HG03575 (cell line): ENCODE results near the gene TUSC2.

Source experiments
- ATAC-seq: cut with Tn5 transposase; IDR thresholded peaks from one replicate; pipeline ENCODE4 v1.9.1; 2021; ENCODE audit not compliant: unreplicated experiment, insufficient number of reproducible peaks, low FRiP score; ENCODE audit errors: extremely low read depth

The TUSC2 gene

GRCh38 chr3:50298836-50299637, 29.0 kb downstream of the TUSC2 start, which contains the start of the genes HYAL3 and NAA80:
HYAL3 (minus strand) TSS chr3:50299405; CDS start chr3:50295602, 3,803 bp downstream.
NAA80 (minus strand) TSS chr3:50299405; CDS start chr3:50297463, 1,942 bp downstream.
- peak; percentile 41 for ATAC-seq

DNA sequence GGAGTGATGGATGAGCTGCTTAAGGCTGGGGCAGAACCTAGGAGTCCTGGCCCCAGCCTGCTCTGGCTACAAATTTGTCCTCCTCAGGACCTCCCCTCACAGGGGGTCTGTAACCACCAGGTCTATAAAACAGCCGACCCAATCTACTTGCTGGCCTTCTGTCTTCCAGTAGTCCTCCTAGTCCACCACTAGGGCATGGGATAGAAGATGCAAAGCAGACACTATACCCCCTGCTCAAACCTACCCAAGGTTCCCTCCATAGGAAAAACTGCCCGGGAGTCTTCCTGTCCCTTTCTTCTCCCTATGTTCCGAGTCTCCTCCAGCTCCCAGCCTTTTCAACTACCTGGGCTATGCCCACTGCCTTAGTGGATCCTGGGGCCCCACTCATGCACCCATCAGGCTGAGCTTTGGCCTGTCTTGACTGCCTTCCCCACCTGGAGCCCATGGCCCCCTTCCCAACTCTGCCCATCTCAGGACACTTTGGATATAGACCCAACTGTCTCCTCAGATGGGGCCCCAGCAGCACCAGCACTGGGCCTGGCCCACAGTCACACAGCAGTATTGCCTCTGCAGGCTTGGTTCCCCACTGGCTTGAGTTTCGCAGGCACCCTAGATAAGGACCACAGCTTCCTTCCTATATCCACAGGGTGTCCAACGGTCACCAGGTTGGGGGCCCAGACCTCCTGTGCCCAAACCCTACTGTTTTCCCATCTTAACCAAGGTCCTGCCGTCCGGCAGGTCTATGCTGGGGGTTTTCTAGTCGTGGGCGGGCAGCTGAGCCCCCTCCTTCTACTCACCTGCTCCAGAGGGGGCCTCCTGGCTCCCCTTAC, 29.9 kb downstream of the TUSC2 start:
- no peak for ATAC-seq

DNA sequence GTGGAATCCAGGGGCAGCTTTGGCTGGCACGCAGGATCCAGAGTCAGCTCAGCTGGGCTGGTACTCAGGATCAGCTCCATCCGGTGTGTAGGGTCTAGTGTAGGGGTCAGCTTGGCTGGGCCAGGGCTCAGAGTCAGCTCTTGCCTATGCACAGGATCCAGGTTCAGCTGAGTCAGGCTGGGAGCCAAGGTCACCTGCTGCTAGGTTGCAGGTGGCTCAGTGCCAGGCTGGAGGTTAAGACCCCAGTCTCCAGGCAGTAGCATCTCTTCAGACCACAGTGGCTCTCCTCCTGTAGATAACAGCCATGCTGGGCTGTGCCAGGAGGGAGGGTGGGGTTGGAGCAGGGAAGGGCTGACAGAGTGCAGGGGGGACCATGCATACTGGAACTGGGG, 30.6 kb downstream of the TUSC2 start:
- no peak for ATAC-seq

GRCh38 chr3:50296721-50297383, 31.2 kb downstream of the TUSC2 start:
- no peak for ATAC-seq

DNA sequence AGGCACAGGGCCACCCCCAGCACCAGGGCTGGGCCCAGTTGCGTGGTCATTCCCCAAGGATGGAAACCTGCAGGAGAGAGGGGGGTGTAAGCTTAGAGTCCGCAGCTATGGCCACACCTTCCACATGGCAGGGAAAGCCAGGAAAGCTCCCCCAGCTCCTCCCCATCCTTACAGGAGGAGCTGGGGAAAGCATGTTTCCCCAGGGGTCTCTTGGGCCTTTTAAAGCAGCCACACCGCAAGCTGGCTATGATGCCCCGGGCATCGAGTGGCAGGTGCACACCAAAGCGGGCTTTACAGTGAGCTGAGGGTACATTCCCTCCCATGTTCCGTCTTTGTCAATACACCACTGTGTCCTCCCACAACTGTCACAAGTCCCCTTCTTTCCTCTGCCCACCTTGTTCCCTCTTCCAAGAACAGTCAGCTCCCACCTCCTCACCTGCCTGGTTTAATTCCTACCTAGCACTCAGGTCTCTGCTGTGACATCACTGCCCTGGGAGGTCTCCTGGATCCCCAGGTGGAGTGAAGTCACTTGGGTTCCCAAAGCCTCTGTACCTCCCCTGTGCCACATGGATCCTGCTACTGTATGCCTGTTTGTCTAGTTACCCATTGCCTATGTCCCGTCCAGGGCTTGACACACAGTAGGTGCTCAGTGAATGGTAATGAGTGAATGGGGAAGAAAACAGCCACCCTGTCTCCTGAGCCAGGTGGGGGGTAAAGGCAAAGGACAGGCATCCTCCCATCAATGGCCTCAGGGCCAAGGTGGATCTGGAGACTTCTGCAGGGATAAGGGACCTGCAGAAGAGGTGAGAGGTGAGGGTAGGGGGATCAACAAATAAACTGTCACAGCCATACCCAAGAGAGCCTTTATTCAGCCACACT, 32.2 kb downstream of the TUSC2 start:
- ATAC-seq, result no peak

DNA sequence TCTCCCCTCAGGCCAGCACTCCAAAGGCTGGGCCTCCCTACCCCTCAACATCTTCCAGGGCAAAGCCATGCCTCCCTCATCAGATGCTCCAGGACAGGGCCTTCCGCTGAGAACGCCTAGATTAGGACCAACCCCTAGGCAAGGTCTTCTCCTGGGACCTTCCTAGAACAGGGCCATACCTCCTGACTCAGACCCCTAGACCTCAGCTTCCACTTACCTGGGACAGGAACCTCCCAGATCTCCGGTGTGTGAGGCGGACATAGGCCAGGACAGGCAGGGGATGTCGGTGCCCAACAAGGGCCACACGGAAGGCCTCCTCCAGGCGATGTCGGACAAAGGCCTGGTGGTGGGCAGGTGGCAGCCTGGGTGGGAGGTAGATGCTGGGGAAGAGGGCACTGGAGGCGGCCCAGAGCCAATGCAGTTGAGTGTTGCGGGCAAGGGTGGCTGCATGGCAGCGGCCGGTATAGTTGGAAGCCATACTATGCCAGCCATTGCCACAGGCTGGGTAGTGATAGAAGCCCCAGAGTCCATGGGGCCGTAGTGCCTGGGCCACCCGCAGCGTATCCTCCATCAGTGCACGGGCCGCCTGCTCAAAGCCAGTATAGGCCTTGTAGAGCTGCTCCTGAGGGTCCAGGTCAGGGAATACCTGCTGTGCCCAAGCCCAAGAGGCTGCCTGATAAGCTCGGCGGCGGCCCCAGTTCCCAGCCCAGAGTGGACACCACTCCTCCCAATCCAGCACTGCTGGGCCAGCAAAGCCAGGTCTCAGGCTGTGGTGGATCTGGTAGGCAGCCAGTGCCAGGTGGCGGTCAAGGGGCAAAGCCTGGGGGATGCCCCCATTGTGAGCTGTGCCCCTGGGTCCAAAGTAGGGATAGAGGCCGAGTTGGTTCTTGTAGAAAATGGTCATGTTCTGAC, 33.3 kb downstream of the TUSC2 start:
- no peak for ATAC-seq

GRCh38 chr3:50294089-50294488, 33.9 kb downstream of the TUSC2 start:
- no peak for ATAC-seq

GRCh38 chr3:50293079-50293801, 34.8 kb downstream of the TUSC2 start:
- no peak for ATAC-seq

DNA sequence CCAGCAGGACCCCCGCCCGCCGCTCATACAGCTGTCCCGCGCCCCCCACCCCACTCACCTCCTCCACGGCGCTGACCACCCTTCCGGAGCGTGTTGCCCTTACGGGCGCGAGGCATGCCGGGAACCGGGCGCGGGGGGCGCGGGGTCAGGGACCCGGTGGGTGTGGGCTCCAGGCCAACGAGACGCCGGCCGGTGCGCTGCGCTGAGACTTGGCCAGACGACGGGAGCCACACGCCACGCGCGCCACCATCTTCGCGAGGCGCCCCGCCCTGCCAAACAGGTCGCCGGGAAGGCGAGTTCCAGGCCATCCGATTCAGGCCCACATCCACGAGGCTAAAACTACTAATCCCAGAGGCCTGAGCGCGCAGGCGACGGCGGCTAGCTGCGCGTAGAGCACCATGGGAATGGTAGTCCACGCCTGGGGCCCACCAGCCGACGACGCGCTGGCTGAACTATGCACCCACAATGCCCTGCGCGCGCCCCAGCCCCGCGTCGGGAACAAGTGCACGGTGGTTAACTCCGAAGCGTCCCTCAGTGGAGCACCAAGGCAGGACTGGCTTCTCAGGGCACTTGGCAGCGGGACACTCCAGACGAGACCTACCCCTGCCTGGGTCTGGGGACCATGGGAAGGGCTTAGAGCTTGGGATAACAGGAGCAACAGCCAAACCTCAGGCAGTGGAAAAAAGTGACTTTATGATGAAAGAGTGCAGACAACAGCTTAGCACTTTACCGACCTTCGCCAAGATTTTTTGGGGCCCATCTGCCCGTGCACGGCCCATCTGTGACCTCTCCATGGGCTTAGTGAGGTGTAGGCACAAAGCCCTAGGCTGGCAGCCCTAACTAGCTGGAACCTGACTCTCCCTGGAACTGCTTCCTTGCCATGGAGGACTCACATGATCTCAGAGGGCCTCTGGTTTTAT, 35.6 kb downstream of the TUSC2 start, which contains the start of gene IFRD2:
Gene IFRD2, minus strand, starts transcription at position 271 of the 920 bp plus-strand sequence. Its CDS starts 155 bp downstream, at position 116.
- ATAC-seq, result peak; percentile 58

DNA sequence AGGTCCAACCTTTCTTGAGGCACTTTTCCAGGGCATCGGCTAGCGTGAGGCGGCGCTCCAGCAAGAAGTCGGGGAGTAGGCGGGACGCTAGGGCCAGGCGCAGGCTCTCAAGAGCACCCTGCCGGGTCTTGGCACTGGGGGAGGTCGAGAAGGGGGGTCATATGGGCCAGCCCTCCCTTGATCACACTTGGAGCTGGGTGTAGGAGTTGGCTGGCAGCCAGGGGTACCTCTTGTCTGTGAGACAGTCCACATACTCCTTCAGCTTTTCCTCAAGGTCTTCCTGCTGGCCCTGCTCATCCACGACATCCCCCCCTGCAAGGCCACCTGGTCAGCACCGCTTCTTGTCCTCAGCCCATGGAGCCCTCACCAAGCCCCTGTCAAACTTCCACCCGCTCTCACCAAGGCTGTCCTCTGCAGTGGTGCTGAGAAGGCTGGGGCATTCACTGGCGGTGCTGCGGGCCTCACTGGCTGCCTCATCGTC, 37.8 kb downstream of the TUSC2 start:
- ATAC-seq, result no peak

- no peak for ATAC-seq
These were observed 38.9 kb downstream of the TUSC2 start for GRCh38 chr3:50289130-50289529.

- ATAC-seq, result no peak
These were observed 39.5 kb downstream of the TUSC2 start for GRCh38 chr3:50288387-50289007.

- no peak for ATAC-seq
These were observed 40.8 kb downstream of the TUSC2 start for GRCh38 chr3:50287262-50287661.

- ATAC-seq, result no peak
These were observed 41.4 kb downstream of the TUSC2 start for GRCh38 chr3:50286322-50287227.
